ENCODE measurements around the gene PCDHGA8.
"Not testable (repeated sequence)": the region's sequence is repeated elsewhere in the genome, so short reads cannot be mapped to it uniquely, and the experiment has no call there.

The PCDHGA8 gene

GRCh38 chr5:141420855-141421488, 28.5 kb downstream of the PCDHGA8 start, which contains the start of gene PCDHGA11:
Gene PCDHGA11 (plus strand): TSS chr5:141421051. CDS start chr5:141421228, 177 bp downstream.
- peak within 1 kb of the TSS; percentile 53 for H3K4me3 ChIP-seq (ENCODE audit: low read length)
- DNase-seq (ENCODE audit: low read depth) = no peak
- peak; percentile 62 for TF ChIP-seq CTCF (conservative IDR thresholded peaks at IDR 0.05; ENCODE audit: low read depth, low read length)

GRCh38 chr5:141421489-141421855, 29.0 kb downstream of the PCDHGA8 start:
- DNase-seq (ENCODE audit: low read depth) = no peak
- H3K4me3 ChIP-seq (ENCODE audit: low read length) = peak overlapping the region; percentile 53
- no peak for TF ChIP-seq CTCF (conservative IDR thresholded peaks at IDR 0.05; ENCODE audit: low read depth, low read length)

GRCh38 chr5:141422742-141423291, 30.4 kb downstream of the PCDHGA8 start:
- no peak overlapping the region for H3K4me3 ChIP-seq (ENCODE audit: low read length)
- TF ChIP-seq CTCF (conservative IDR thresholded peaks at IDR 0.05; ENCODE audit: low read depth, low read length) = no peak
- DNase-seq (ENCODE audit: low read depth) = no peak

- TF ChIP-seq CTCF (conservative IDR thresholded peaks at IDR 0.05; ENCODE audit: low read depth, low read length) = no peak
- DNase-seq (ENCODE audit: low read depth) = no peak
- no peak overlapping the region for H3K4me3 ChIP-seq (ENCODE audit: low read length)
These were observed 35.5 kb downstream of the PCDHGA8 start for GRCh38 chr5:141427783-141428426.

- DNase-seq (ENCODE audit: low read depth) = peak; percentile 52
- H3K4me3 ChIP-seq (ENCODE audit: low read length) = peak within 1 kb of the TSS; percentile 26
- peak; percentile 50 for TF ChIP-seq CTCF (conservative IDR thresholded peaks at IDR 0.05; ENCODE audit: low read depth, low read length)
These were observed 38.1 kb downstream of the PCDHGA8 start, which contains the start of gene PCDHGA12 for GRCh38 chr5:141430332-141431113. Gene PCDHGA12 (plus strand): TSS chr5:141430507. CDS start chr5:141430760, 253 bp downstream.

GRCh38 chr5:141431286-141431685, 38.9 kb downstream of the PCDHGA8 start:
- no peak for TF ChIP-seq CTCF (conservative IDR thresholded peaks at IDR 0.05; ENCODE audit: low read depth, low read length)
- peak overlapping the region; percentile 26 for H3K4me3 ChIP-seq (ENCODE audit: low read length)
- no peak for DNase-seq (ENCODE audit: low read depth)

- DNase-seq (ENCODE audit: low read depth); H3K4me3 ChIP-seq (ENCODE audit: low read length): not testable (repeated sequence)
These were observed 39.9 kb downstream of the PCDHGA8 start for GRCh38 chr5:141432308-141432707.

GRCh38 chr5:141432726-141433125, 40.3 kb downstream of the PCDHGA8 start:
- DNase-seq (ENCODE audit: low read depth); H3K4me3 ChIP-seq (ENCODE audit: low read length): not testable (repeated sequence)
